ENCODE measurements around the gene IL17F. TPM values are rescaled to one million over a fixed set of nuclear protein-coding genes. Genes with fewer than 3 reads are reported as not detected.

IL17F gene
- total and polyA plus RNA-seq, 2 of the 8 experiments (the other 6 are each of a cell fraction or from before 2014, with no cell fraction given), result 0.08 TPM; not detected in 1

DNA sequence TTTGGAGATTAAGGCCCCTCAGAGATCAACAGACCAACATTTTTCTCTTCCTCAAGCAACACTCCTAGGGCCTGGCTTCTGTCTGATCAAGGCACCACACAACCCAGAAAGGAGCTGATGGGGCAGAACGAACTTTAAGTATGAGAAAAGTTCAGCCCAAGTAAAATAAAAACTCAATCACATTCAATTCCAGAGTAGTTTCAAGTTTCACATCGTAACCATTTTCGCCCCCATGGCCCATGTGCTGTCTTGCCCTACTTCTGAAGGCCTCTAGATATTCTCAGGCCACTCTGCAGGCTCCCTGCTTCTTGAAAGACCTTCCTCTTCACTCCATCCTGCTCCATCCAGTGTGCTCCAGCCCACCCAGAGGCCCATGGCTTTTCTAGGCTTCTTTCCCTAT, 53.9 kb downstream of the IL17F start:
- Histone ChIP-seq H3K23me2 (ENCODE audit: low read depth, low read length) (no peaks in the 10 kb centered on the region; the same call in 1 of the 2 replicates), H3K4ac (replicated peaks; ENCODE audit: insufficient read length, low read depth, low read length) (no peak overlapping the region), H2BK5ac (ENCODE audit: low read depth, low read length) (peak overlapping the region; percentile 60; the same call in 1 of the 2 replicates), H3K23ac (ENCODE audit: insufficient read length) (no peak overlapping the region), H4K5ac (ENCODE audit: insufficient read length, low read depth, low read length) (no peak overlapping the region), H3K18ac (ENCODE audit: extremely low read depth, low read length) (peak overlapping the region; percentile 61), H3K9me3 (ENCODE audit: insufficient read depth in 2 of 2, low read depth in 1 of 2, low read length in 1 of 2) (peaks cover 0 to 3% of the 10 kb centered on the region in 2 experiments; a peak in 2 of 4 replicates), H3K4me3 (ENCODE audit: extremely low read depth in 1 of 4, insufficient read depth in 2 of 4, low read depth in 3 of 4, low read length in 4 of 4) (no peak overlapping the region; a peak in 1 of 8 replicates), H2BK20ac (ENCODE audit: low read length) (peak overlapping the region; percentile 10; the same call in 1 of the 2 replicates), H3K27ac (ENCODE audit: low read depth, low read length) (peak overlapping the region; percentile 79; the same call in 1 of the 2 replicates), H4K20me1 (replicated peaks in 1 of 2; ENCODE audit: control insufficient read depth in 1 of 2, insufficient read depth in 2 of 2, low read length in 2 of 2) (no peaks in the 10 kb centered on the region), H3K4me2 (ENCODE audit: insufficient read depth in 1 of 2, low read depth in 2 of 2, low read length in 2 of 2) (no peak overlapping the region), H2BK15ac (ENCODE audit: low read length) (no peak overlapping the region), H2AK5ac (ENCODE audit: low read depth, low read length) (peak overlapping the region; percentile 45; the same call in 1 of the 2 replicates), H3K56ac (replicated peaks; ENCODE audit: insufficient read length, low read depth, low read length) (no peak overlapping the region), H2BK120ac (replicated peaks; ENCODE audit: low read depth, low read length) (no peak overlapping the region), H3K27me3 (replicated peaks in 1 of 4; ENCODE audit: control insufficient read depth in 3 of 4, extremely low read depth in 1 of 4, insufficient read depth in 3 of 4, low read length in 3 of 4) (no peaks in the 10 kb centered on the region), H3K79me1 (ENCODE audit: low read depth, low read length) (no peaks in the 10 kb centered on the region), H2BK12ac (ENCODE audit: low read depth, low read length) (peak overlapping the region; percentile 18; the same call in 1 of the 2 replicates), H3K79me2 (ENCODE audit: control insufficient read depth in 1 of 2, insufficient read depth in 2 of 2, low read length in 2 of 2) (no peaks in the 10 kb centered on the region), H2AFZ (ENCODE audit: low read length) (no peak overlapping the region), H4K91ac (replicated peaks; ENCODE audit: insufficient read length, low read length) (peak overlapping the region; percentile 22), H3K14ac (ENCODE audit: insufficient read length) (no peak overlapping the region), H4K8ac (ENCODE audit: extremely low read depth, insufficient read depth, low read length) (no peak overlapping the region), H3K36me3 (ENCODE audit: control insufficient read depth in 2 of 4, insufficient read depth in 4 of 4, low read length in 3 of 4) (no peaks in the 10 kb centered on the region), H3K9ac (replicated peaks in 1 of 4; ENCODE audit: extremely low read depth in 1 of 4, low read depth in 3 of 4, low read length in 3 of 4) (no peak overlapping the region; a peak in 1 of 7 replicates), H3K4me1 (replicated peaks in 1 of 4; ENCODE audit: control insufficient read depth in 3 of 4, insufficient read depth in 4 of 4, low read length in 3 of 4) (peaks cover 0 to 7% (median 3%) of the 10 kb centered on the region in 4 experiments; a peak in 3 of 7 replicates)
- FAIRE-seq, result no peak
- DNase-seq (ENCODE audit: low read depth in 1 of 2, low spot score in 2 of 2), result no peak
- ChIA-PET POLR2A (ENCODE audit: partially characterized antibody) (no interaction called here), CTCF (ENCODE audit: partially characterized antibody) (interaction anchor here (0.9 kb wide), 1 partner anchor 13 kb away, joined by 4 read pairs; no protein-coding TSS in a partner anchor)
- 85% methylated on average over 3 of the region's 3 CpGs; no CpG with 5 or more reads in 1 of the 2 experiments for WGBS, 2 experiments (ENCODE audit: extremely low coverage in 1 of 2, insufficient coverage in 1 of 2, insufficient read length in 1 of 2, insufficient replicate concordance in 2 of 2, low coverage in 1 of 2, low lambda C conversion rate in 2 of 2, missing lambda C conversion rate in 1 of 2)
- no peak for TF ChIP-seq BRCA1 (IDR thresholded peaks at IDR 0.05; ENCODE audit: low read depth, low read length)
- TF ChIP-seq SIRT6 (IDR thresholded peaks at IDR 0.05; ENCODE audit: low read length), result no peak
- TF ChIP-seq, protein P1, sequence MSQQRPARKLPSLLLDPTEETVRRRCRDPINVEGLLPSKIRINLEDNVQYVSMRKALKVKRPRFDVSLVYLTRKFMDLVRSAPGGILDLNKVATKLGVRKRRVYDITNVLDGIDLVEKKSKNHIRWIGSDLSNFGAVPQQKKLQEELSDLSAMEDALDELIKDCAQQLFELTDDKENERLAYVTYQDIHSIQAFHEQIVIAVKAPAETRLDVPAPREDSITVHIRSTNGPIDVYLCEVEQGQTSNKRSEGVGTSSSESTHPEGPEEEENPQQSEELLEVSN (IDR thresholded peaks at IDR 0.05), result no peak
- TF ChIP-seq HDAC2 (IDR thresholded peaks at IDR 0.05; ENCODE audit: borderline replicate concordance in 1 of 2, low read depth in 2 of 2, low read length in 2 of 2), result no peak
- TF ChIP-seq, protein P2, sequence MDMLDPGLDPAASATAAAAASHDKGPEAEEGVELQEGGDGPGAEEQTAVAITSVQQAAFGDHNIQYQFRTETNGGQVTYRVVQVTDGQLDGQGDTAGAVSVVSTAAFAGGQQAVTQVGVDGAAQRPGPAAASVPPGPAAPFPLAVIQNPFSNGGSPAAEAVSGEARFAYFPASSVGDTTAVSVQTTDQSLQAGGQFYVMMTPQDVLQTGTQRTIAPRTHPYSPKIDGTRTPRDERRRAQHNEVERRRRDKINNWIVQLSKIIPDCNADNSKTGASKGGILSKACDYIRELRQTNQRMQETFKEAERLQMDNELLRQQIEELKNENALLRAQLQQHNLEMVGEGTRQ (IDR thresholded peaks at IDR 0.05; ENCODE audit: low read length), result no peak
- TF ChIP-seq CTBP2 (IDR thresholded peaks at IDR 0.05; ENCODE audit: borderline replicate concordance, insufficient read depth, insufficient read length, low read length), result no peak
- TF ChIP-seq RNF2 (IDR thresholded peaks at IDR 0.05; ENCODE audit: borderline replicate concordance, low read depth, low read length, missing control alignments, poor library complexity, severe bottlenecking), result no peak
- no peak for TF ChIP-seq BCL11A (IDR thresholded peaks at IDR 0.05; ENCODE audit: low read depth in 2 of 2, low read length in 2 of 2)
- TF ChIP-seq HDAC6 (IDR thresholded peaks at IDR 0.05; ENCODE audit: low read depth, low read length), result no peak
- TF ChIP-seq POLR2A (IDR thresholded peaks at IDR 0.05; ENCODE audit: control extremely low read depth in 1 of 2, low read depth in 2 of 2, low read length in 2 of 2), result no peak
- TF ChIP-seq GABPA (IDR thresholded peaks at IDR 0.05; ENCODE audit: borderline replicate concordance, insufficient read depth, low read length), result no peak
